Activated CD4-positive, alpha-beta T cell treated with anti-CD3 and anti-CD28 coated beads, Interleukin-2, amount 10 ng/mL, durations not matched to agents 24 days and 14 days (primary cell): ENCODE results near the gene ANKZF1. TPM values are rescaled to one million over a fixed set of nuclear protein-coding genes. Genes with fewer than 3 reads are reported as not detected.
A peak's percentile ranks its signal among the peaks of the same experiment; 100 is the strongest.
"Not testable (repeated sequence)": the region's sequence is repeated elsewhere in the genome, so short reads cannot be mapped to it uniquely, and the experiment has no call there.

Experiments
- DNase-seq: peaks from one replicate; pipeline ENCODE4 v3.0.0; 2022
- H3K27ac Mint-ChIP-seq: one replicate; pipeline ENCODE4 v1.8.0; 2022; ENCODE audit warnings: mild to moderate bottlenecking, mixed read lengths
- H3K27me3 Mint-ChIP-seq: one replicate; pipeline ENCODE4 v1.8.0; 2022; ENCODE audit warnings: mixed read lengths
- H3K36me3 Mint-ChIP-seq: one replicate; pipeline ENCODE4 v1.8.0; 2022; ENCODE audit warnings: low read depth, mild to moderate bottlenecking, mixed read lengths
- H3K4me1 Mint-ChIP-seq: one replicate; pipeline ENCODE4 v1.8.0; 2021; ENCODE audit warnings: mixed read lengths
- H3K4me3 Mint-ChIP-seq: one replicate; pipeline ENCODE4 v1.8.0; 2022; ENCODE audit warnings: mild to moderate bottlenecking, moderate library complexity, mixed read lengths
- H3K9me3 Mint-ChIP-seq: one replicate; pipeline ENCODE4 v1.8.0; 2021; ENCODE audit warnings: mixed read lengths
- intact Hi-C: fragments of 100-400 bp; cut with micrococcal nuclease; formaldehyde crosslinking; loops from one replicate; pipeline ENCODE4 v1.15.1; 2023
- total RNA-seq: library from RNA; stranded (reverse); gene quantifications from 2 replicates; pipeline ENCODE4 v1.2.3, GENCODE V29; 2022

ANKZF1 gene
- total RNA-seq, 1 donor from 2014 or later, result 144 TPM

- peaks cover 61% of the 10 kb centered on the region for H3K36me3 Mint-ChIP-seq
- H3K4me1 Mint-ChIP-seq, result peaks cover 72% of the 10 kb centered on the region
- peak overlapping the region; percentile 91 for H3K27ac Mint-ChIP-seq
- intact Hi-C loops, result loop anchor here (5.0 kb wide), 1 partner anchor 683 kb away; the partner anchor contains the start of genes CNOT9 and USP37
- no peaks in the 10 kb centered on the region for H3K9me3 Mint-ChIP-seq
- DNase-seq, result peak; percentile 69
- H3K4me3 Mint-ChIP-seq, result peak overlapping the region; percentile 80
- H3K27me3 Mint-ChIP-seq, result no peaks in the 10 kb centered on the region
Measured at GRCh38 chr2:219250049-219250781, 20.6 kb downstream of the ANKZF1 start.

DNA sequence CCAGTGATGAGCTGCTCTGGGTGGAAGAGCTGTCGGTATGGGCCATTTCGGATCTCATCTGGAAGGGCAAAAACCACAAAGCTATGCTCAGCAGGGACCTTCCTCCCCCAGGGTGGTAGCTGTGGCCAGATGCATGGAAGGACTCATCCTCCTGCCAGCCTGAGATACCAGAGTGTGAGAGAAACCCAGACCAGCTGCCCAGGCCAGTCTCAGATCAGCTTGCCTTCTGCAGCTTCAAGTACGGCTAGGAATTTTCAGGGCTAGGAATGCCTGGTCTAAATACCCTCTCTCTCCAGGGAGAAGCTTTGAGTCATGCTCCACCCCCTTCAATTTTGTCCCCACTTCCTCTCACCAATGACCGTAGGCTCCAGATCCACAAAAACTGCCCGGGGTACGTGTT lies 22.1 kb downstream of the ANKZF1 start:
- Mint-ChIP-seq H3K9me3 (no peaks in the 10 kb centered on the region), H3K36me3 (peaks cover 57% of the 10 kb centered on the region), H3K4me3 (peak overlapping the region; percentile 80), H3K27ac (peak overlapping the region; percentile 91), H3K4me1 (peaks cover 70% of the 10 kb centered on the region), H3K27me3 (no peaks in the 10 kb centered on the region)
- intact Hi-C loops, result loop anchor here (5.0 kb wide), 1 partner anchor 684 kb away; the partner anchor contains the start of genes CNOT9 and USP37
- no peak for DNase-seq

- Mint-ChIP-seq H3K9me3 (no peaks in the 10 kb centered on the region), H3K36me3 (peaks cover 54% of the 10 kb centered on the region), H3K4me1 (peaks cover 66% of the 10 kb centered on the region), H3K27me3 (no peaks in the 10 kb centered on the region), H3K27ac (peak overlapping the region; percentile 91), H3K4me3 (peak overlapping the region; percentile 80)
- intact Hi-C loops, result loop anchor here (5.0 kb wide), 1 partner anchor 685 kb away; the partner anchor contains the start of genes CNOT9 and USP37
- DNase-seq, result peak; percentile 71
Measured at GRCh38 chr2:219252084-219252483, 22.5 kb downstream of the ANKZF1 start.

DNA sequence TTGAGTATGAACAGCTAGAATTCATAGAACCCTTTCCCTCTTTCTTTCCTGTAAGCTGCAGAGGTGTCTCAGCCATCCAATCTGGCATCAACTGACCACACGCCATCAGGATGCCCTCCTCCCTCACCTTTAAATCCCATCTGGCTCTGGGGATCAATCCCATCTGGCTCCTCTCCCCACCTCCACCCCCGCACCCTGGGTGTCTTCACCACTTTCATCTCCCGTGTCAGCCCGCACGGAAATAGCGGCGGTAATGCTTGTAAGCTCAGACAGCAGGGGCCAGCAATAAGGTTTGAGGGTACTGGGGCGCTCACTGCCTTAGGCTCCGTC lies 22.9 kb downstream of the ANKZF1 start:
- Mint-ChIP-seq H3K27me3 (no peaks in the 10 kb centered on the region), H3K27ac (peak overlapping the region; percentile 91), H3K9me3 (no peaks in the 10 kb centered on the region), H3K4me3 (peak overlapping the region; percentile 80), H3K4me1 (peaks cover 61% of the 10 kb centered on the region), H3K36me3 (peaks cover 52% of the 10 kb centered on the region)
- intact Hi-C loops, result loop anchor here (5.0 kb wide), 1 partner anchor 685 kb away; the partner anchor contains the start of genes CNOT9 and USP37
- DNase-seq, result no peak

- peak within 1 kb of the TSS; percentile 91 for H3K27ac Mint-ChIP-seq
- H3K27me3 Mint-ChIP-seq, result no peaks in the 10 kb centered on the region
- no peaks in the 10 kb centered on the region for H3K9me3 Mint-ChIP-seq
- intact Hi-C loops, result loop anchor here (1.0 to 5.0 kb wide), 9 partner anchors 8 to 686 kb away; partner anchors contain the start of genes ANKZF1, ATG9A, CHPF and CNOT9
- peaks cover 55% of the 10 kb centered on the region for H3K4me1 Mint-ChIP-seq
- H3K4me3 Mint-ChIP-seq, result peak within 1 kb of the TSS; percentile 80
- peaks cover 48% of the 10 kb centered on the region for H3K36me3 Mint-ChIP-seq
- DNase-seq, result peak; percentile 89
Measured at GRCh38 chr2:219252900-219253752, 23.5 kb downstream of the ANKZF1 start, which contains the start of gene TUBA4B. TSS of gene TUBA4B (plus strand) at chr2:219253243. CDS start at chr2:219253408, 165 bp downstream.

GRCh38 chr2:219253753-219254589 lies 24.4 kb downstream of the ANKZF1 start, which contains the start of gene TUBA4A:
TSS of gene TUBA4A (minus strand) at chr2:219253918. CDS start at chr2:219253858, 60 bp downstream.
- H3K9me3 Mint-ChIP-seq, result no peaks in the 10 kb centered on the region
- DNase-seq, result peak; percentile 97
- peaks cover 47% of the 10 kb centered on the region for H3K4me1 Mint-ChIP-seq
- peak within 1 kb of the TSS; percentile 80 for H3K4me3 Mint-ChIP-seq
- no peaks in the 10 kb centered on the region for H3K27me3 Mint-ChIP-seq
- H3K27ac Mint-ChIP-seq, result peak within 1 kb of the TSS; percentile 91
- peaks cover 39% of the 10 kb centered on the region for H3K36me3 Mint-ChIP-seq
- intact Hi-C loops, result loop anchor here (1.0 to 5.0 kb wide), 12 partner anchors 9 to 687 kb away; partner anchors contain the start of genes ANKZF1, ATG9A, CHPF and CNOT9

DNA sequence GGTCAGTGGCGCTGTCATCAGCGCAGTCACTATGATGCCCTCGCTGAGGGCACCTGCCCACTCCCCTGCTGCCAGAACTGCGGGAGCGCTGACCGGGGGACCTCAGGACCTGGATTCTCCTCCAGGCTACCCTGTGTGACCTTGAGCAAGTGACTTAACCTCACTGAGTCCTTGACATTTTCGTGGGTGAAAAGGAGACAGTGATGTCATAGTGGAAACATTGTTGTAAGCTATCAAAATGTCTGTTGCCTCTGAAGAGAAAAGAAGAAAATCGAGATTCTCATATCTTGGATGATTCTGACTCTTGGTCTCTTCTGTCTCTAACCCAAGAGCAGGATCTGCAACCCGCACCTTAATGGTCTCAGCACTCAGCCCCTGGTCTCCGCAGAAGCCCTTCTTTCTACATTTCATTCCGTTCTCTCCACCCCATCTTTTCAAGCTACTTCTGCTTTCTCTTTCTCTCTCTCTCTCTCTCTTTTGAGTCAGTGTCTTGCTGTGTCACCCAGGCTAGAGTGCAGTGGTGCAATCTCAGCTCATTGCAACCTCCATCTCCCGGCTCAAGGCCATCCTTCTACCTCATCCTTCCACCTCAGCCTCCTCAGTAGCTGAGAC lies 25.1 kb downstream of the ANKZF1 start:
- H3K27ac Mint-ChIP-seq, result peak overlapping the region; percentile 91
- H3K4me1 Mint-ChIP-seq, result peaks cover 40% of the 10 kb centered on the region
- DNase-seq, result peak; percentile 85
- peaks cover 32% of the 10 kb centered on the region for H3K36me3 Mint-ChIP-seq
- intact Hi-C loops, result loop anchor here (1.0 to 5.0 kb wide), 4 partner anchors 94 to 687 kb away; partner anchors contain the start of genes CNOT9, NHEJ1 and USP37
- H3K9me3 Mint-ChIP-seq, result no peaks in the 10 kb centered on the region
- peak overlapping the region; percentile 80 for H3K4me3 Mint-ChIP-seq
- H3K27me3 Mint-ChIP-seq, result peaks cover 3% of the 10 kb centered on the region

DNA sequence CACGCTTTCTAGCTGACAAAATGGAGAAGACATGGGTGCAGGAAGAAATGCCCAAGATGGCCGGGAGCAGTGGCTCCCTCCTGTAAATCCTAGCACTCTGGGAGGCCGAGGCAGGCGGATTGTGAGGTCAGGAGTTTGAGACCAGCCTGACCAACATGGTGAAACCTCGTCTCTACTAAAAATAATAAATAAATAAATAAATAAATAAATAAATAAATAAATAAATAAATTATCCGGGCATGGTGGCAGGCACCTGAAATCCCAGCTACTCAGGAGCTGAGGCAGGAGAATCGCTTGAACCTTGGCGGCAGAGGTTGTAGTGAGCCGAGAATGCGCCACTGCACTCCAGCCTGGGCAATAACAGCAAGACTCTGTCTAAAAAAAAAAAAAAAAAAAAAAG lies 29.3 kb downstream of the ANKZF1 start:
- H3K27ac Mint-ChIP-seq, H3K9me3 Mint-ChIP-seq, intact Hi-C loops, DNase-seq, H3K4me3 Mint-ChIP-seq, H3K36me3 Mint-ChIP-seq: not testable (repeated sequence)
- Mint-ChIP-seq H3K4me1 (peaks cover 13% of the 10 kb centered on the region), H3K27me3 (peaks cover 18% of the 10 kb centered on the region)

DNA sequence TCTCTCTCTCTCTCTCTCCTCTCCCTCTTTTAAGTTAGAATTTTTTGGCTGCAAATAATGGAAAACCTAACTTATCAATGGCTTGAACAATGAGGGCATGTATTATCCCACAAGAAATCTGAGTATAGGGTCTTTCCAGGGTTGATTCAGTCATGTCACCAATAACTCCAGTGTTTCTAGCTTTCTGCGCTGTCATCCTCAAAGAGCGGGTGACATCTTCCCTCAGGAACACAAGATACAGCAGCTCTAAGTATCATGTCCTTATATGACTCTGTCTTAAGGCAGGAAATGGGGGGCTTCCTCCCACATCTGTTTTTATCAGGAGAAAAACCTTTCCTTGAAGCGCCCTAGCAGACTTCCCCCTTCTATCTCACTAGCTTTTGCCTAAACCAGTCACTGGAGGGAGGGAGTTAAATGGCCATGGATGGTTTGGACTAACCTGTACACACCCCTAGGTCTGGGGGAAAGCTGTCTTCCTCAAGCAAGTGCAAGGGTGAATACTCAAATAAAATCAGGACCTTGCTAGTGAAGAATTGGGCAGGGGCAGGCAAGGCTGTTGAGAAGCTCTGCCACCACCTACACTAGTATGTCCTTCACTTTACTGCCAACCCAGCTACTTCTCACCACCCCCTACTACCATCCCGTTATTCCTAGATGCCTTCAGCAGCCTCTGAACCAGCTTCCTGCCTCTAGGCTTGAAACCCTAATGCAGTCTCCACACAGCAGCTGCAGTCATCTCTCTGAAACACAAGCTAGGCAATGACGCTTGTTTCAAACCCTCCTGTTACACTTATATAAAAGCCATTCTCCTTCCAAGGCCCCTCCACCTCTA lies 31.6 kb downstream of the ANKZF1 start:
- Mint-ChIP-seq H3K4me1 (peaks cover 2% of the 10 kb centered on the region), H3K27ac (no peak overlapping the region), H3K4me3 (no peak overlapping the region), H3K27me3 (peaks cover 18% of the 10 kb centered on the region), H3K36me3 (no peaks in the 10 kb centered on the region), H3K9me3 (no peaks in the 10 kb centered on the region)
- intact Hi-C loops, result no loop called here
- no peak for DNase-seq

- Mint-ChIP-seq H3K4me1 (no peaks in the 10 kb centered on the region), H3K4me3 (no peak overlapping the region), H3K36me3 (no peaks in the 10 kb centered on the region), H3K27ac (no peak overlapping the region), H3K9me3 (no peaks in the 10 kb centered on the region), H3K27me3 (peaks cover 11% of the 10 kb centered on the region)
- no peak for DNase-seq
- intact Hi-C loops, result no loop called here
Measured at GRCh38 chr2:219266232-219266631, 36.6 kb downstream of the ANKZF1 start.

DNA sequence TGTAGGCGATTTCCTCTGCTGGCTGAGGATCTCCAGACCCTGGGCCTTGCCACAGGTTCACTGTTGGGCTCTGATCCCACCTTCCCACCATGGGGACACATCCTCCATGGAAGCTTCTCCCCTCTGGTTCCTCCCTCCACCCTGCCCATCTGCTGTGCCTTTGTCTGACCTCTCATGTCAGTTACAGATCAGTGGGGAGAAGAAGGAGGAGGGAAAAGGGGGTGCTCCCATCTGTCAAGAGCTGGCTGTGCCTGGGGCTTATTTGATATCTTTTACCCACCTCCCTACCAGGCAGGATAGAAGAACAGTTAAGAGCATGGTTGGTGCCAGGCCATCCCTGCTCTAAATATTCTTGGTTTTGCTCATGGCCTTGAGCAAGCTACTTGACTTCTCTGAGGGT lies 37.3 kb downstream of the ANKZF1 start:
- Mint-ChIP-seq H3K27ac (no peak overlapping the region), H3K4me1 (no peaks in the 10 kb centered on the region), H3K4me3 (no peak overlapping the region), H3K27me3 (peaks cover 11% of the 10 kb centered on the region), H3K36me3 (no peaks in the 10 kb centered on the region), H3K9me3 (no peaks in the 10 kb centered on the region)
- intact Hi-C loops, result no loop called here
- no peak for DNase-seq

DNA sequence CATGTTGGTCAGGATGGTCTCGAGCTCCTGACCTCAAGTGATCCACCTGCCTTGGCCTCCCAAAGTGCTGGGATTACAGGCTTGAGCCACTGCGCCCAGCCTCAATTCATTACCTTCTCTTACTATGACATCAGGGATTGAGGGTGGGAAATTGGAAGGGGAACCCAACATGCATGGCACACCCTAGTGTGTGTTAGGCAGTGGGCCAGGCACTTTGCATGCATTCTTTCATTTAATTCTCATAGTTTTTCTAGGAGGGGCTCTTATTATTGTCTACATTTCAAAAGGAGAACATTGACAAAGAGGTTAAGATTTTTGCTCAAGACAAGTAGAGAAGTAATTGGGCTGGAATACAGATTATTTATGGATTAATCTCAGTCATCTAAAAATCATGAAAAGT lies 38.7 kb downstream of the ANKZF1 start:
- H3K27ac Mint-ChIP-seq, result no peak overlapping the region
- H3K4me3 Mint-ChIP-seq, result no peak overlapping the region
- peaks cover 12% of the 10 kb centered on the region for H3K27me3 Mint-ChIP-seq
- intact Hi-C loops, result no loop called here
- no peaks in the 10 kb centered on the region for H3K36me3 Mint-ChIP-seq
- no peaks in the 10 kb centered on the region for H3K9me3 Mint-ChIP-seq
- DNase-seq, result no peak
- no peaks in the 10 kb centered on the region for H3K4me1 Mint-ChIP-seq
